Ascending aorta (tissue), 2 donors: ENCODE data around the gene RTCB. TPM values are rescaled to one million over a fixed set of nuclear protein-coding genes. Genes with fewer than 3 reads are reported as not detected.

Experiments used
- DNase-seq, 2 donors: peaks; one replicate each; pipeline ENCODE4 v3.0.0-alpha.2; 2019; ENCODE audit warnings: low spot score in 2 of 2
- H3K27ac ChIP-seq, 2 donors: fragments of 200-600 bp; sonication (generic); one replicate each; pipeline ENCODE4 v1.5.1; 2016 to 2017; ENCODE audit warnings: mild to moderate bottlenecking in 1 of 2
- H3K27me3 ChIP-seq: fragments of 200-600 bp; sonication (generic); one replicate; pipeline ENCODE4 v1.5.1; 2017
- H3K36me3 ChIP-seq, 2 donors: fragments of 200-600 bp; sonication (generic); one replicate each; pipeline ENCODE4 v1.5.1; 2016
- H3K4me1 ChIP-seq, 2 donors: fragments of 200-600 bp; sonication (generic); one replicate each; pipeline ENCODE4 v1.5.1; 2016 to 2017; ENCODE audit warnings: mild to moderate bottlenecking in 1 of 2
- H3K4me3 ChIP-seq, 2 donors: fragments of 200-600 bp; sonication (generic); one replicate each; pipeline ENCODE4 v1.5.1; 2016 to 2017; ENCODE audit warnings: mild to moderate bottlenecking in 1 of 2
- H3K9me3 ChIP-seq, 2 donors: fragments of 200-600 bp; sonication (generic); one replicate each; pipeline ENCODE4 v1.5.1; 2016
- intact Hi-C: fragments of 100-400 bp; cut with DNase I; formaldehyde crosslinking; loops from one replicate; pipeline ENCODE4 v1.15.1; 2023
- total RNA-seq: library from RNA; depleted of rRNA; stranded (reverse); fragments of >200 nt; gene quantifications from one replicate; pipeline ENCODE4 v1.1.0, GENCODE V29; 2016
- TF ChIP-seq, protein P1 (sequence below), 3 experiments: fragments of 200-600 bp in 2 of 3; fragments of 450-650 bp in 1 of 3; sonication (generic) in 2 of 3; IDR thresholded peaks; one replicate each; pipeline ENCODE4 v1.5.1; 2016 to 2019; ENCODE audit warnings: antibody characterized with exemption in 3 of 3, mild to moderate bottlenecking in 1 of 3, moderate library complexity in 1 of 3

The RTCB gene
- total RNA-seq, 1 donor from 2014 or later, result 55.2 TPM

GRCh38 chr22:32430352-32430751 is 18.3 kb upstream of the RTCB start:
- Histone ChIP-seq H3K27ac (no peak overlapping the region), H3K27me3 (no peaks in the 10 kb centered on the region), H3K9me3 (no peaks in the 10 kb centered on the region), H3K36me3 (no peaks in the 10 kb centered on the region), H3K4me3 (no peak overlapping the region), H3K4me1 (no peaks in the 10 kb centered on the region)
- TF ChIP-seq, protein P1, sequence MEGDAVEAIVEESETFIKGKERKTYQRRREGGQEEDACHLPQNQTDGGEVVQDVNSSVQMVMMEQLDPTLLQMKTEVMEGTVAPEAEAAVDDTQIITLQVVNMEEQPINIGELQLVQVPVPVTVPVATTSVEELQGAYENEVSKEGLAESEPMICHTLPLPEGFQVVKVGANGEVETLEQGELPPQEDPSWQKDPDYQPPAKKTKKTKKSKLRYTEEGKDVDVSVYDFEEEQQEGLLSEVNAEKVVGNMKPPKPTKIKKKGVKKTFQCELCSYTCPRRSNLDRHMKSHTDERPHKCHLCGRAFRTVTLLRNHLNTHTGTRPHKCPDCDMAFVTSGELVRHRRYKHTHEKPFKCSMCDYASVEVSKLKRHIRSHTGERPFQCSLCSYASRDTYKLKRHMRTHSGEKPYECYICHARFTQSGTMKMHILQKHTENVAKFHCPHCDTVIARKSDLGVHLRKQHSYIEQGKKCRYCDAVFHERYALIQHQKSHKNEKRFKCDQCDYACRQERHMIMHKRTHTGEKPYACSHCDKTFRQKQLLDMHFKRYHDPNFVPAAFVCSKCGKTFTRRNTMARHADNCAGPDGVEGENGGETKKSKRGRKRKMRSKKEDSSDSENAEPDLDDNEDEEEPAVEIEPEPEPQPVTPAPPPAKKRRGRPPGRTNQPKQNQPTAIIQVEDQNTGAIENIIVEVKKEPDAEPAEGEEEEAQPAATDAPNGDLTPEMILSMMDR (IDR thresholded peaks at IDR 0.05), result no peak
- intact Hi-C loops, result no loop called here
- no peak for DNase-seq

DNA sequence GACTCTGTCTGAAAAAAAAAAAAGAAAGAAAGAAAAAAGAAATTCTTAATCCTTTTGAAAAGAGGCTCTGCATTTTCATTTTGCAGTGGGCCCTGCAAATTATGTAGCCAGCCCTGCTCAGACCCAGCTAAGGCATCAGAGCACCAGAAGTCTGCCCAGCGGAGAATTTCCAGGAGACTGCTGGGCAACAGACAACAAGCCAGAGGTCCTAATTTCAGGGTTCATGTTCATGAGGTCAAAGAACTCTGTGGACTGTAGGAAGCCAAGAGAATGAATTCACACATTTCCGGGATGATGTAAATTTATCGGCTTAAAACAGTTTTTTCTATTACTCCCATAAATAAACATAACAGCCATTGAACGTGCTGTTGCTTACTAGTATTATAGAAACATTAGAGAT is 14.8 kb upstream of the RTCB start:
- Histone ChIP-seq H3K27ac (no peak overlapping the region), H3K9me3 (no peaks in the 10 kb centered on the region), H3K27me3 (no peaks in the 10 kb centered on the region), H3K4me1 (no peaks in the 10 kb centered on the region), H3K4me3 (no peak overlapping the region), H3K36me3 (no peaks in the 10 kb centered on the region)
- TF ChIP-seq, protein P1 (IDR thresholded peaks at IDR 0.05), result no peak
- DNase-seq, result no peak
- intact Hi-C loops, result no loop called here

DNA sequence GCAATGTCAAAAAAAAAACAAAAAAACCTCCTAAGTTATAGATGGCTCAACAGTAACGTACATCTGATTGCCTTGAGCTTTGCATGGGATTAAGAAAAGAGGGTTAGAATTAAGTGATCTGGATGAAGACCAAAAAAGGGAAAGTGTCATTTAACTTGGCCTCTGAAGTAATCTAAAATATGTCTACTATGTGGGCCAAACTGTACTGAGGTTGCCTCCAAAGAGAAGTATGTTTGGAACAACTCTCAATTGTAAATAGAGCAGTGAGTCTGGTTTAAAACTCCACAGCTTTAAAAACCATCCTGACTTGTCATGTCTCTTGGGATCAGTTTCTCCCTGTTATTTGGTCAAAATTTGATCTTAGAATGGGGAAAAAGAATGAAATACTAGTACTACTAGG is 11.6 kb upstream of the RTCB start:
- Histone ChIP-seq H3K4me3 (no peak overlapping the region), H3K9me3 (no peaks in the 10 kb centered on the region), H3K4me1 (no peaks in the 10 kb centered on the region), H3K36me3 (no peaks in the 10 kb centered on the region), H3K27ac (no peak overlapping the region), H3K27me3 (no peaks in the 10 kb centered on the region)
- DNase-seq, result no peak
- TF ChIP-seq, protein P1 (IDR thresholded peaks at IDR 0.05), result no peak
- intact Hi-C loops, result no loop called here

DNA sequence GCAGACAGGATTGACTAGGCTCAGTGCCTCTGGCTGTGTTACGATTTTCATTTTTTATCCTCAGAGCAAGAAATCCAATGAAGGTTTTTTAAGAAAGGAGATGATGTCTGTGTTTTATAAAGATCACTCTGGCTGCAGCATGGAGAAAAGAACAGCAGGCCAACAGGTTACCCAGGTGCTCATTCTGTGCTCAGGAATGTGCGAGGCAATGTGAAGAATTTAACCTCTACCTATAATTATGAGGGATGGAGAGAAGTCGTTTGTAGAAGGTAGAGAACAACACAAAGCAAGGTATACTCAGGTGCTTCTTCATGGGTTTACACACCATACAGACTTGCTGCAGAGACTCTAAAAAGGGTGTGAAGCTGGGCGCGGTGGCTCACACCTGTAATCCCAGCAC is 10.0 kb upstream of the RTCB start:
- no peak overlapping the region for H3K4me3 ChIP-seq
- intact Hi-C loops, result no loop called here
- no peaks in the 10 kb centered on the region for H3K4me1 ChIP-seq
- H3K27ac ChIP-seq, result no peak overlapping the region
- H3K27me3 ChIP-seq, result no peaks in the 10 kb centered on the region
- TF ChIP-seq, protein P1 (IDR thresholded peaks at IDR 0.05), result no peak
- no peak for DNase-seq
- no peaks in the 10 kb centered on the region for H3K36me3 ChIP-seq
- no peaks in the 10 kb centered on the region for H3K9me3 ChIP-seq

GRCh38 chr22:32421484-32421883 is 9.4 kb upstream of the RTCB start:
- intact Hi-C loops, result no loop called here
- H3K4me1 ChIP-seq, result no peaks in the 10 kb centered on the region
- H3K27me3 ChIP-seq, result no peaks in the 10 kb centered on the region

More at GRCh38 chr22:32421484-32421883, 9.4 kb upstream of the RTCB start:
- no peak for DNase-seq
- TF ChIP-seq, protein P1 (IDR thresholded peaks at IDR 0.05), result no peak
- no peaks in the 10 kb centered on the region for H3K9me3 ChIP-seq
- H3K27ac ChIP-seq, result no peak overlapping the region
- H3K36me3 ChIP-seq, result no peaks in the 10 kb centered on the region
- H3K4me3 ChIP-seq, result no peak overlapping the region
